Measurements from ENCODE around the gene DLL3. TPM values are rescaled to one million over a fixed set of nuclear protein-coding genes. Genes with fewer than 3 reads are reported as not detected.
A peak's percentile ranks its signal among the peaks of the same experiment; 100 is the strongest.

The DLL3 gene
- polyA plus RNA-seq, 2 of the 4 experiments (the other 2 are of a cell fraction) = 6.7 to 6.8 TPM

DNA sequence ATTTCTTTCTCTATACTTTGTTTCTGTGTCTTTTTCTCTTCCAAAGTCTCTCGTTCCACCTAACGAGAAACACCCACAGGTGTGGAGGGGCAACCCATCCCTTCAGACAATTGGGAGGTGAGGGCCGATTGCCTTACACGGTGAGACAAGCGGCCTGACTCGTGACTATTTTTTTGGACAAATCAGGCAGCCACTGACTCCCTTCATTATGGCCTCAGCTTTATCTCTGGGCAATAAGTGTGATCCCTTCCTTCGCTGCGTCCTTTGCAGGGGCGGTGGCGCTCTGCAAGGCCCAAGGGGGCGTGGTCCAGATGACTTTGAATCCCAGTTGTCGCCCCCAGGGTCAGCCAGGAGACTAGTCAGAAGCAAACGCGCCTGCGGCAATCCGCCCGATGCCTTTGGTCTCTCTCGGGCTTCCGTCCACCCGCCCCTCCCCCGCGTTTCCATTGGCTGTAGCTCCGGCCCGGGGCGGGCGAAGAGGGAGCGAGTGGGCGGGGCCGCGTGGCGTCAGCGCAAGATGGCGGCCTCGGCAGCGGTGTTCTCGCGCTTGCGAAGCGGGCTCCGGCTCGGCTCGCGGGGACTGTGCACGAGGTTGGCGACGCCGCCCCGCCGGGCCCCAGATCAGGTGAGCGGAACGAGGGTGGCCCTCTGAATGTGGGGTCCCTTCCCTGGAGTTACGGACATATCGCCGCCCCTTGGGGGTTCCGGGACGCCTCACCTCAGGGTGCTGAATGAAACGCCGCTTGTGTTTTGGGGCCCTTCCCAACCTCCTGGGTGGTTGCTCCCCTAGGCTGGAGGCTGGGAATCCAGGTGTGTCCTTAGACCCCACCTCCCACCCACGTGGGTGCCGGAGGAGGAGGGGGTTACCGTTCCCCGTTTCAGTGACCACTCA, 18.2 kb upstream of the DLL3 start, which contains the start of gene TIMM50 (continued):
- TF ChIP-seq BCL3 (IDR thresholded peaks at IDR 0.05) (peak; percentile 92), FOSL2 (IDR thresholded peaks at IDR 0.05) (no peak), FOSL2 (CRISPR knock-in tag; IDR thresholded peaks at IDR 0.05) (peak; percentile 9; the same call in 1 of the 2 replicates), RCOR1 (IDR thresholded peaks at IDR 0.05; ENCODE audit: low read depth, low read length) (no peak), MAZ (IDR thresholded peaks at IDR 0.05; ENCODE audit: borderline replicate concordance, low read depth, low read length) (peak; percentile 86; the same call in 1 of the 2 replicates), RFX5 (IDR thresholded peaks at IDR 0.05) (peak; percentile 71), HOXA7 (CRISPR knock-in tag; IDR thresholded peaks at IDR 0.05) (no peak), CTCF (IDR thresholded peaks at IDR 0.05) (no peak), KDM1A (IDR thresholded peaks at IDR 0.05; ENCODE audit: low read depth) (no peak)
- TF ChIP-seq, protein P1, sequence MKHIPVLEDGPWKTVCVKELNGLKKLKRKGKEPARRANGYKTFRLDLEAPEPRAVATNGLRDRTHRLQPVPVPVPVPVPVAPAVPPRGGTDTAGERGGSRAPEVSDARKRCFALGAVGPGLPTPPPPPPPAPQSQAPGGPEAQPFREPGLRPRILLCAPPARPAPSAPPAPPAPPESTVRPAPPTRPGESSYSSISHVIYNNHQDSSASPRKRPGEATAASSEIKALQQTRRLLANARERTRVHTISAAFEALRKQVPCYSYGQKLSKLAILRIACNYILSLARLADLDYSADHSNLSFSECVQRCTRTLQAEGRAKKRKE (CRISPR knock-in tag; IDR thresholded peaks at IDR 0.05; ENCODE audit: low read depth) = no peak

DNA sequence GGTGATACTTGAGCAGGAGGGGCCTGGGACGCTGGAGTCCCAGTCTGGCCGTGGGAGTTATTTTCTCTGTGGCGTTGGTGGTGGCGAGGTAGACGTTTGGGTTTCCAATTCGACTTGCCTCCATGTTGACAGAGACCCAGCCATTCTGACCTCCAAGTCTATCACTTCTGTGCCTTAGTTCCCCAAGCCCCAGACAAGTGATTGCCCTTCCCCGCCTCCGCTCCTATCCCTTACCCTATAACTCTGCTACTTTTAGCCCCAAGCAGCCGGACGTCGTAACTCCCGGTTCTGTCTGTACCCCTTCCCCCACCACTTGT, 17.6 kb upstream of the DLL3 start:
- no peak for TF ChIP-seq PBX3 (IDR thresholded peaks at IDR 0.05)
- no peak for TF ChIP-seq HMGXB4 (CRISPR knock-in tag; IDR thresholded peaks at IDR 0.05; ENCODE audit: borderline replicate concordance)
- no peak for TF ChIP-seq NFE2L2 (conservative IDR thresholded peaks at IDR 0.05; ENCODE audit: low read length)
- TF ChIP-seq RARB (CRISPR knock-in tag; IDR thresholded peaks at IDR 0.05) = no peak
- TF ChIP-seq ZC3H11A (IDR thresholded peaks at IDR 0.05) = no peak
- no peak for TF ChIP-seq KDM5A (IDR thresholded peaks at IDR 0.05)
- no peak for TF ChIP-seq HOXB13 (CRISPR knock-in tag; IDR thresholded peaks at IDR 0.05; ENCODE audit: low read depth)
- TF ChIP-seq RCOR1 (IDR thresholded peaks at IDR 0.05; ENCODE audit: low read depth, low read length) = no peak
- no peak for TF ChIP-seq MAX (IDR thresholded peaks at IDR 0.05)
- no peak for TF ChIP-seq EHMT2 (IDR thresholded peaks at IDR 0.05; ENCODE audit: low read depth)
- TF ChIP-seq CTCF (IDR thresholded peaks at IDR 0.05) = no peak
- no peak for TF ChIP-seq SMC3 (IDR thresholded peaks at IDR 0.05)
- H3K4me3 ChIP-seq = peak overlapping the region; percentile 70
- ATAC-seq = peak; percentile 9 to 25; a peak in 5 of 6 replicates
- no peaks in the 10 kb centered on the region for H3K9me3 ChIP-seq
- ChIA-PET CTCF (interaction anchor here (0.7 to 8.8 kb wide), 10 partner anchors 11 to 69 kb away, joined by 3 to 108 read pairs (median 6); partner anchors contain the start of genes DLL3, EID2B and PLEKHG2), POLR2A (interaction anchor here (0.6 to 1.2 kb wide), 22 partner anchors 9 to 703 kb away, joined by 3 to 30 read pairs (median 4); partner anchors contain the start of genes EID2B, MED29, PAF1 and RPS16)
- WGBS (ENCODE audit: missing lambda C conversion rate) = under 1% methylated on average over 12 of the region's 12 CpGs
- no peak for DNase-seq (ENCODE audit: low read depth in 1 of 2, low spot score in 1 of 2)
- H3K27ac ChIP-seq = peak overlapping the region; percentile 86 to 92
- FAIRE-seq = no peak
- H3K4me1 ChIP-seq = peaks cover 15% of the 10 kb centered on the region
- peak overlapping the region; percentile 85 for H3K4me2 ChIP-seq
